Activated CD4-positive, alpha-beta memory T cell treated with anti-CD3 and anti-CD28 coated beads for 36 hours (primary cell): ENCODE results near the gene ZMAT5. TPM values are rescaled to one million over a fixed set of nuclear protein-coding genes. Genes with fewer than 3 reads are reported as not detected.

ENCODE experiments used
- CTCF ChIA-PET: fragments of 350-600 bp; sonication (Branson Sonifier 250); formaldehyde crosslinking; loops from one replicate; lab custom pipeline; 2021; ENCODE audit warnings: antibody characterized with exemption, inconsistent platforms; lab: Charles Lee
- POLR2A ChIA-PET: fragments of 350-600 bp; sonication (Branson Sonifier 250); formaldehyde crosslinking; loops from one replicate; lab custom pipeline; 2021; ENCODE audit warnings: antibody characterized with exemption; lab: Charles Lee
- DNase-seq: peaks from one replicate; pipeline ENCODE4 v3.0.0-alpha.2; 2020
- H3K27ac Mint-ChIP-seq: one replicate; pipeline ENCODE4 v1.8.0; 2021; ENCODE audit warnings: mixed read lengths
- H3K27me3 Mint-ChIP-seq: one replicate; pipeline ENCODE4 v1.8.0; 2021; ENCODE audit warnings: mixed read lengths
- H3K36me3 Mint-ChIP-seq: one replicate; pipeline ENCODE4 v1.8.0; 2021; ENCODE audit warnings: mixed read lengths
- H3K4me1 Mint-ChIP-seq: one replicate; pipeline ENCODE4 v1.8.0; 2021; ENCODE audit warnings: low read depth, mixed read lengths
- H3K4me3 Mint-ChIP-seq: one replicate; pipeline ENCODE4 v1.8.0; 2021; ENCODE audit warnings: mild to moderate bottlenecking, mixed read lengths
- H3K9me3 Mint-ChIP-seq: one replicate; pipeline ENCODE4 v1.8.0; 2021; ENCODE audit warnings: mixed read lengths
- intact Hi-C: fragments of 100-400 bp; cut with micrococcal nuclease; formaldehyde crosslinking; loops from one replicate; pipeline ENCODE4 v1.15.1; 2023
- total RNA-seq, 2 experiments: library from RNA; stranded (reverse); gene quantifications; one replicate each; pipeline ENCODE4 v1.2.3, GENCODE V29; 2021

Gene ZMAT5
- total RNA-seq, 2 experiments from 2014 or later, result 18.1 to 20.6 TPM

- Mint-ChIP-seq H3K36me3 (peaks cover 4% of the 10 kb centered on the region), H3K27me3 (no peaks in the 10 kb centered on the region), H3K9me3 (no peaks in the 10 kb centered on the region), H3K4me1 (peaks cover 11% of the 10 kb centered on the region), H3K27ac (peak overlapping the region; percentile 56), H3K4me3 (no peak overlapping the region)
- POLR2A ChIA-PET, result interaction anchor here (0.6 to 1.6 kb wide), 2 partner anchors 16 to 1212 kb away, joined by 4 to 6 read pairs; partner anchors contain the start of genes UQCR10 and ZMAT5
- CTCF ChIA-PET, result interaction anchor here (1.2 kb wide), 1 partner anchor 255 kb away, joined by 3 read pairs; no protein-coding TSS in a partner anchor
- intact Hi-C loops, result no loop called here
- peak; percentile 34 for DNase-seq
These were observed 16.0 kb downstream of the ZMAT5 start for GRCh38 chr22:29750559-29751538.

- H3K4me1 Mint-ChIP-seq, result peaks cover 11% of the 10 kb centered on the region
- ChIA-PET POLR2A (no interaction called here), CTCF (interaction anchor here (1.2 kb wide), 1 partner anchor 255 kb away, joined by 3 read pairs; no protein-coding TSS in a partner anchor)
- H3K36me3 Mint-ChIP-seq, result peaks cover 7% of the 10 kb centered on the region
- no peak overlapping the region for H3K27ac Mint-ChIP-seq
- no peak for DNase-seq
- intact Hi-C loops, result no loop called here
- no peak overlapping the region for H3K4me3 Mint-ChIP-seq
- no peaks in the 10 kb centered on the region for H3K27me3 Mint-ChIP-seq
- H3K9me3 Mint-ChIP-seq, result no peaks in the 10 kb centered on the region
These were observed 16.8 kb downstream of the ZMAT5 start for GRCh38 chr22:29750029-29750428.

DNA sequence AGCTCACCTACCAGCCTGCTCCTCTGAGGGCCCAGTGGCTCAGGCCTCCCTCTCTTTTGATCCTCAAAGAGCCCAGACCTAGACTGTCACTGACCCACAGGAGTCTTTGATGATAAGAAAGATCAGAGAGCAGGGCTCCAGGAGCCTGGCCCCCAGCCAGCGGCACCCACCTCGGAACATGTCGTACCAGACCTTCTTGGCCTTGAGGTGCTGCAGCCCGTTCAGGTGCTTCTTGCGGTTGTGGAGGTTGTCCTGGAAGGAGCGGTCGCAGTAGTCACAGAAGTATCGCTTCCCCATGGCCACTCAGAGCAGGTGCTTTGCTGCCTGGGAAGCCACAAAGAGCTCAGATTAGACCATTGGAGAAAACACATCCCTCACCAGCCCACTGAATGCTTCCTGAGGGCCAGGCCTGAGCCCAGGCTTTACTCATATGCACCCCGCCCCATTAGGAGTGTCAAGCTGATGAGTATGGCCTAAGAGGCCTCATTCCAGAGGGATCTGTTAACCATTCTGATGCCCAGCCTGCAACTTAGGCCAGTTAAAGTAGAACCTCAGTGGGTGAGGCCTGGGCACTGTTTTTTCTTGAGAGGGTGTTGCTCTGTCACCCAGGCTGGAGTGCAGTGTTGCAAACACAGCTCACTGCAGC lies 18.4 kb downstream of the ZMAT5 start:
- peaks cover 11% of the 10 kb centered on the region for H3K4me1 Mint-ChIP-seq
- POLR2A ChIA-PET, result no interaction called here
- intact Hi-C loops, result no loop called here
- H3K4me3 Mint-ChIP-seq, result no peak overlapping the region
- no peaks in the 10 kb centered on the region for H3K27me3 Mint-ChIP-seq
- no peak for DNase-seq
- H3K9me3 Mint-ChIP-seq, result no peaks in the 10 kb centered on the region
- peaks cover 10% of the 10 kb centered on the region for H3K36me3 Mint-ChIP-seq
- H3K27ac Mint-ChIP-seq, result no peak overlapping the region
- CTCF ChIA-PET, result no interaction called here

GRCh38 chr22:29747832-29748231 lies 19.0 kb downstream of the ZMAT5 start:
- Mint-ChIP-seq H3K4me3 (no peak overlapping the region), H3K27ac (no peak overlapping the region), H3K4me1 (peaks cover 11% of the 10 kb centered on the region), H3K9me3 (no peaks in the 10 kb centered on the region), H3K27me3 (no peaks in the 10 kb centered on the region), H3K36me3 (peaks cover 10% of the 10 kb centered on the region)
- POLR2A ChIA-PET, result no interaction called here
- no peak for DNase-seq
- CTCF ChIA-PET, result no interaction called here
- intact Hi-C loops, result no loop called here

GRCh38 chr22:29744902-29745301 lies 21.9 kb downstream of the ZMAT5 start:
- Mint-ChIP-seq H3K27me3 (no peaks in the 10 kb centered on the region), H3K9me3 (no peaks in the 10 kb centered on the region), H3K36me3 (peaks cover 7% of the 10 kb centered on the region), H3K4me1 (no peaks in the 10 kb centered on the region), H3K27ac (no peak overlapping the region), H3K4me3 (no peak overlapping the region)
- DNase-seq, result no peak
- CTCF ChIA-PET, result no interaction called here
- POLR2A ChIA-PET, result no interaction called here
- intact Hi-C loops, result no loop called here

DNA sequence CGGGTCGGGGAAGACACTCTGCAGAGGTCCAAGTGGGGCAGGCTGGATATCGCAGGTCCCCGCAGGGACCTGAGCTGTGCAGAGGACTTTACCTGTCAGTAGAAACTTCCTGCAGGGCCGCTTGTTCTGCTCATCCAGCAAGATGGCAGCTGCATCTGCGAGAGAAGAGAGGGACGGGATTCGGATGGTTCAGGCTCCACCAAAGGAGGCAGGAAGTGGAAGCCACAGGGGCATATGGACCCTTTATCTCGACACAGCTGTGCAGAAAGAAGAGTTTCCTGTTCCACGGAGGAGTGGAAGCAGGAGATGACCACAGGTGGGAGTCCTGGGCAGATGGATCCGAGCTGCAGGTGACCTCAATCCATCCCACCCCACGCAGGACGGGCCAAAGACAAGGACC lies 24.5 kb downstream of the ZMAT5 start:
- no peaks in the 10 kb centered on the region for H3K9me3 Mint-ChIP-seq
- CTCF ChIA-PET, result no interaction called here
- intact Hi-C loops, result no loop called here
- H3K27me3 Mint-ChIP-seq, result no peaks in the 10 kb centered on the region
- POLR2A ChIA-PET, result no interaction called here
- no peak for DNase-seq
- no peak overlapping the region for H3K27ac Mint-ChIP-seq
- no peak overlapping the region for H3K4me3 Mint-ChIP-seq
- no peaks in the 10 kb centered on the region for H3K4me1 Mint-ChIP-seq
- peaks cover 5% of the 10 kb centered on the region for H3K36me3 Mint-ChIP-seq

GRCh38 chr22:29741926-29742325 lies 24.9 kb downstream of the ZMAT5 start:
- intact Hi-C loops, result no loop called here
- no peaks in the 10 kb centered on the region for H3K4me1 Mint-ChIP-seq
- no peaks in the 10 kb centered on the region for H3K27me3 Mint-ChIP-seq
- H3K36me3 Mint-ChIP-seq, result peaks cover 5% of the 10 kb centered on the region
- no peaks in the 10 kb centered on the region for H3K9me3 Mint-ChIP-seq
- POLR2A ChIA-PET, result no interaction called here
- no peak overlapping the region for H3K4me3 Mint-ChIP-seq
- no peak for DNase-seq
- CTCF ChIA-PET, result no interaction called here
- H3K27ac Mint-ChIP-seq, result no peak overlapping the region

DNA sequence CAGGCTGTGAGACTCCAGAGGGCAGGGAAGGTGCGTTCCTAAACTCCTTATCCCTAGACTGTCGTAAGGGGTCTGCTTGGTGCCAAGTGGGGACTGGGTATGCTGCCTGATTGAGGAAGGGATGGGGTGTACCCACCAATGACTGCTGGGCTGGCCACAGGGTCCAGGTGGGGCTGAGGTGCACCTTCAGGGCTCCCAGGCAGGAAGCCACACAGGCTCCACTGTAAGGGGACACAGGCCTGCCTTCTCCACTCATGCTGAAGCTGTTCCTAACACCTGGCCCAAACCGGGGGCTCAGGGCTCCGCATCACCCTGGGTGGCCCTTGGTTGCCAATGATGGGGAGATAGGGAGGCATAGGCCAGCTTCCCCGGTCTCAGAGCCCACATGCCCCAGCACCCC lies 26.6 kb downstream of the ZMAT5 start:
- H3K4me3 Mint-ChIP-seq, result no peak overlapping the region
- intact Hi-C loops, result no loop called here
- CTCF ChIA-PET, result no interaction called here
- no peaks in the 10 kb centered on the region for H3K4me1 Mint-ChIP-seq
- POLR2A ChIA-PET, result no interaction called here
- H3K27ac Mint-ChIP-seq, result no peak overlapping the region
- H3K9me3 Mint-ChIP-seq, result no peaks in the 10 kb centered on the region
- DNase-seq, result no peak
- H3K27me3 Mint-ChIP-seq, result no peaks in the 10 kb centered on the region
- peaks cover 2% of the 10 kb centered on the region for H3K36me3 Mint-ChIP-seq

- no peaks in the 10 kb centered on the region for H3K36me3 Mint-ChIP-seq
These were observed 27.4 kb downstream of the ZMAT5 start for GRCh38 chr22:29739346-29739875.

GRCh38 chr22:29738118-29738815 lies 28.5 kb downstream of the ZMAT5 start:
- no peaks in the 10 kb centered on the region for H3K4me1 Mint-ChIP-seq
- no peak overlapping the region for H3K4me3 Mint-ChIP-seq
- intact Hi-C loops, result no loop called here
- no peaks in the 10 kb centered on the region for H3K9me3 Mint-ChIP-seq
- no peak for DNase-seq
- no peak overlapping the region for H3K27ac Mint-ChIP-seq
- no peaks in the 10 kb centered on the region for H3K36me3 Mint-ChIP-seq
- POLR2A ChIA-PET, result no interaction called here
- no peaks in the 10 kb centered on the region for H3K27me3 Mint-ChIP-seq
- CTCF ChIA-PET, result interaction anchor here (0.7 to 1.2 kb wide), 2 partner anchors 10 to 34 kb away, joined by 3 to 4 read pairs; no protein-coding TSS in a partner anchor

More at GRCh38 chr22:29739346-29739875, 27.4 kb downstream of the ZMAT5 start:
- Mint-ChIP-seq H3K27ac (no peak overlapping the region), H3K27me3 (no peaks in the 10 kb centered on the region), H3K4me1 (no peaks in the 10 kb centered on the region), H3K4me3 (no peak overlapping the region), H3K9me3 (no peaks in the 10 kb centered on the region)
- no peak for DNase-seq
- POLR2A ChIA-PET, result no interaction called here
- CTCF ChIA-PET, result no interaction called here
- intact Hi-C loops, result no loop called here

- no peaks in the 10 kb centered on the region for H3K36me3 Mint-ChIP-seq
- no peak for DNase-seq
- POLR2A ChIA-PET, result no interaction called here
- CTCF ChIA-PET, result interaction anchor here (0.7 to 1.2 kb wide), 2 partner anchors 9 to 33 kb away, joined by 3 to 4 read pairs; no protein-coding TSS in a partner anchor
- H3K4me1 Mint-ChIP-seq, result no peaks in the 10 kb centered on the region
- no peaks in the 10 kb centered on the region for H3K27me3 Mint-ChIP-seq
- H3K9me3 Mint-ChIP-seq, result no peaks in the 10 kb centered on the region
- H3K4me3 Mint-ChIP-seq, result no peak overlapping the region
- intact Hi-C loops, result no loop called here
- no peak overlapping the region for H3K27ac Mint-ChIP-seq
These were observed 29.3 kb downstream of the ZMAT5 start for GRCh38 chr22:29737251-29738117.
